Mesenchymal stem cell (in vitro differentiated cells and primary cell): ENCODE data around the gene FRYL.

Experiments
- DNase-seq: peaks from one replicate; pipeline ENCODE4 v3.0.0-alpha.2; 2013
- H2AFZ ChIP-seq: one replicate; pipeline ENCODE4 v1.6.1; 2013; ENCODE audit warnings: low read depth, mild to moderate bottlenecking, control low read depth, inconsistent platforms, low read length, moderate library complexity
- H2AK5ac ChIP-seq: 2 replicates; pipeline ENCODE4 v1.6.1; 2013; ENCODE audit warnings: low read length, moderate library complexity, mild to moderate bottlenecking, inconsistent platforms; ENCODE audit not compliant: severe bottlenecking
- H2BK120ac ChIP-seq: one replicate; pipeline ENCODE4 v1.6.1; 2013; ENCODE audit warnings: low read depth, mild to moderate bottlenecking, inconsistent platforms, low read length, moderate library complexity
- H2BK12ac ChIP-seq, 2 experiments: one replicate each; pipeline ENCODE4 v1.6.1; 2013; ENCODE audit warnings: inconsistent platforms in 2 of 2, low read length in 2 of 2, mild to moderate bottlenecking in 2 of 2, moderate library complexity in 2 of 2, control low read depth in 1 of 2
- H2BK15ac ChIP-seq: one replicate; pipeline ENCODE4 v1.6.1; 2013; ENCODE audit warnings: mild to moderate bottlenecking, low read depth, inconsistent platforms; ENCODE audit not compliant: poor library complexity, severe bottlenecking
- H2BK5ac ChIP-seq: 2 replicates; pipeline ENCODE4 v1.6.1; 2013; ENCODE audit warnings: low read depth, mild to moderate bottlenecking, low read length, control low read depth, inconsistent platforms; ENCODE audit not compliant: poor library complexity, severe bottlenecking
- H3K14ac ChIP-seq, 2 experiments: one replicate each; pipeline ENCODE4 v1.6.1; 2013; ENCODE audit warnings: inconsistent platforms in 2 of 2, low read length in 2 of 2, control low read depth in 1 of 2, mild to moderate bottlenecking in 1 of 2, moderate library complexity in 1 of 2
- H3K18ac ChIP-seq, 2 experiments: one replicate each; pipeline ENCODE4 v1.6.1; 2013; ENCODE audit warnings: inconsistent platforms in 2 of 2, low read length in 2 of 2, control low read depth in 1 of 2, low read depth in 1 of 2, mild to moderate bottlenecking in 1 of 2
- H3K23ac ChIP-seq, 2 experiments: one replicate each; pipeline ENCODE4 v1.6.1; 2013; ENCODE audit warnings: inconsistent platforms in 2 of 2, low read length in 2 of 2, mild to moderate bottlenecking in 2 of 2, moderate library complexity in 2 of 2, control low read depth in 1 of 2
- H3K27ac ChIP-seq: 2 replicates; pipeline ENCODE4 v1.5.1; 2013; ENCODE audit warnings: mild to moderate bottlenecking, moderate library complexity, low read length, control low read depth, inconsistent platforms; ENCODE audit not compliant: poor library complexity, severe bottlenecking
- H3K27me3 ChIP-seq, 2 experiments: 2 replicates each; pipeline versions ENCODE4 v1.6.1 to v1.7.0; 2013; ENCODE audit warnings: low read length in 2 of 2, mild to moderate bottlenecking in 2 of 2, moderate library complexity in 2 of 2, control low read depth in 1 of 2, inconsistent platforms in 1 of 2; ENCODE audit not compliant: control insufficient read depth in 1 of 2, insufficient read depth in 1 of 2
- H3K36me3 ChIP-seq, 2 experiments: 2 replicates each; pipeline versions ENCODE4 v1.6.1 to v1.7.0; 2013; ENCODE audit warnings: low read length in 2 of 2, control low read depth in 1 of 2, inconsistent platforms in 1 of 2, low read depth in 1 of 2, mild to moderate bottlenecking in 1 of 2; ENCODE audit not compliant: insufficient read depth in 2 of 2, control insufficient read depth in 1 of 2
- H3K4ac ChIP-seq, 2 experiments: one replicate each; pipeline ENCODE4 v1.6.1; 2013; ENCODE audit warnings: inconsistent platforms in 2 of 2, low read length in 2 of 2, mild to moderate bottlenecking in 2 of 2, moderate library complexity in 2 of 2, control low read depth in 1 of 2, low read depth in 1 of 2
- H3K4me1 ChIP-seq: 2 replicates; pipeline ENCODE4 v1.6.1; 2013; ENCODE audit warnings: low read depth, low read length, control low read depth; ENCODE audit not compliant: control insufficient read depth, insufficient read depth
- H3K4me2 ChIP-seq: 2 replicates; pipeline ENCODE4 v1.6.1; 2013; ENCODE audit warnings: low read length, mild to moderate bottlenecking, inconsistent platforms; ENCODE audit not compliant: poor library complexity, severe bottlenecking
- H3K4me3 ChIP-seq, 2 experiments: 2 replicates each; pipeline versions ENCODE4 v1.5.1 to v1.7.0; 2013; ENCODE audit warnings: low read length in 2 of 2, mild to moderate bottlenecking in 2 of 2, control low read depth in 1 of 2, low read depth in 1 of 2; ENCODE audit not compliant: insufficient read depth in 1 of 2
- H3K79me1 ChIP-seq: replicated peaks from 2 replicates; pipeline ENCODE4 v1.6.1; 2013; ENCODE audit warnings: mild to moderate bottlenecking, control low read depth, low read length, inconsistent platforms; ENCODE audit not compliant: poor library complexity, severe bottlenecking
- H3K9ac ChIP-seq: 2 replicates; pipeline ENCODE4 v1.7.0; 2013; ENCODE audit warnings: mild to moderate bottlenecking, low read length, moderate library complexity
- H3K9me3 ChIP-seq: 2 replicates; pipeline ENCODE4 v1.7.0; 2013; ENCODE audit warnings: mild to moderate bottlenecking, low read length; ENCODE audit not compliant: control insufficient read depth
- H4K8ac ChIP-seq: one replicate; pipeline ENCODE4 v1.6.1; 2013; ENCODE audit warnings: inconsistent platforms, mild to moderate bottlenecking, low read length, moderate library complexity
- H4K91ac ChIP-seq: one replicate; pipeline ENCODE4 v1.6.1; 2013; ENCODE audit warnings: mild to moderate bottlenecking, low read length, inconsistent platforms
- WGBS: methylation state at CpG from one replicate; pipeline ENCODE4 v1.1.7; 2013; ENCODE audit warnings: mixed read lengths; 5-methylcytosine and 5-hydroxymethylcytosine counted together

Gene FRYL

DNA sequence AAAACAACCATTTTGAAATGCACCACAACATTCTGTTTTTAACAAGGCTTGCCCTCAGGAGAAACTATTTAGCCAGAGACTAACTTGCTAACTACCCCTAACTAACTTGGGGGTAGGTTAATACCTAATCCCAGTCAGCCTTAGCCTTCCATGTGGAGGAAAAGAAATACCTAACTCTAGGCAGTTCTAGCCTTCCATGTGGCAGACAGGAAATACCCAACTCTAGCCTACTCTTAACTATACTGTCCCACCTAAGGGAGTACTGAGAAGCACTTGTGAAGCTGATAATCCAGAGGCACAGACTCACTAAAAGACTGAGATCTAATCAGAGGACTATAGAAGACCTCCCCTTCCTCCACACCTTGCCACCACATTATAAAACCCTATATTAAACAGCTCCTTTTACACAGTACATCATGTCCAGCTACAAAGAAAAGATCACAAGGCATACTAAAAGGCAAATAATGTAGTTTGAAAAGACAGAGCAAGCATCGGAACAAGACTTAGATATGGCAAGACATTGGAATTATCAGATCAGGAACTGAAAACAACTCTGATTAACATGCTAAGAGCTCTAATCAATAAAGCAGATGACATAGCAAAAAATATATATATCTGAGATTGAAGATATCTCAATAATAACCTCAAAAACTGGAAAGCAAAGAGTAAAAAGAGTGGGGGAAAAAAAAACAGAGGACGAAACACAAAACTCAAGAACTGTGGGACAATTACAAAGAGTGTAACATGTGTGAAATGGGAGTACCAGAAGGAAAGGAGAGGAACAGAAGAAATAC, 52.2 kb downstream of the FRYL start:
- Histone ChIP-seq H3K79me1 (peaks cover 2% of the 10 kb centered on the region), H2BK12ac (no peak overlapping the region), H4K8ac (no peak overlapping the region), H2BK15ac (no peak overlapping the region), H3K4me2 (no peak overlapping the region), H3K14ac (no peak overlapping the region), H2BK120ac (no peak overlapping the region), H3K9ac (no peak overlapping the region), H3K4me1 (peaks cover 10% of the 10 kb centered on the region), H2AFZ (no peak overlapping the region), H3K18ac (no peak overlapping the region), H2BK5ac (no peak overlapping the region), H3K4ac (no peak overlapping the region), H3K23ac (no peak overlapping the region), H3K36me3 (peaks cover 0 to 5% of the 10 kb centered on the region in 2 experiments), H3K27me3 (no peaks in the 10 kb centered on the region), H3K4me3 (no peak overlapping the region), H2AK5ac (peak overlapping the region; percentile 6), H3K27ac (peak overlapping the region; percentile 75), H3K9me3 (no peaks in the 10 kb centered on the region), H4K91ac (no peak overlapping the region)
- WGBS, result no CpG with 5 or more reads among the region's 2 CpGs
- no peak for DNase-seq

DNA sequence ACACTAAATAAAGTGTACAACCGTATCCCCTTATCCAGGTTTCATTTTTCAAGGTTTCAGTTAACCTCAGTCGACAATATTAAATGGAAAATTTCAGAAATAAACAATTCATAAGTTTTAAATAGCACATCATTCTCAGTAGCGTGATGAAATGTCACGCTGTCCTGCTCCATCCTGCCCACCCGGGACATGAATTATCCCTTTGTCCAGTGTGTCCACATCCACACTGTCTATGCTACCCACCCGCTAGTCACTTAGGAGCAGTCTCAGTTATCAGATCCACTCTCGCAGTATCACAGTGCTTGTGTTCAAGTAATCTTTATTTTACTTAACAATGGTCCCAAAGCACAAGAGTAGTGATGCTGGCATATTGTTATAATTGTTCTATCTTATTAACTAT, 54.7 kb downstream of the FRYL start:
- DNase-seq, result no peak
- Histone ChIP-seq H3K4me1 (peaks cover 10% of the 10 kb centered on the region), H2BK5ac (no peak overlapping the region), H3K9ac (no peak overlapping the region), H2AK5ac (no peak overlapping the region), H3K4me2 (no peak overlapping the region), H3K36me3 (peaks cover 0 to 5% of the 10 kb centered on the region in 2 experiments), H3K27me3 (no peaks in the 10 kb centered on the region), H4K8ac (peak overlapping the region; percentile 69), H2BK12ac (peak overlapping the region in 1 of 2 experiments; percentile 37), H4K91ac (peak overlapping the region; percentile 65), H3K4me3 (no peak overlapping the region), H3K27ac (no peak overlapping the region), H2AFZ (no peak overlapping the region), H3K14ac (no peak overlapping the region), H3K23ac (no peak overlapping the region), H2BK15ac (no peak overlapping the region), H3K18ac (peak overlapping the region in 1 of 2 experiments; percentile 6), H3K4ac (no peak overlapping the region), H3K79me1 (peaks cover 3% of the 10 kb centered on the region), H3K9me3 (no peaks in the 10 kb centered on the region), H2BK120ac (no peak overlapping the region)
- 95% methylated on average over 6 of the region's 7 CpGs for WGBS

DNA sequence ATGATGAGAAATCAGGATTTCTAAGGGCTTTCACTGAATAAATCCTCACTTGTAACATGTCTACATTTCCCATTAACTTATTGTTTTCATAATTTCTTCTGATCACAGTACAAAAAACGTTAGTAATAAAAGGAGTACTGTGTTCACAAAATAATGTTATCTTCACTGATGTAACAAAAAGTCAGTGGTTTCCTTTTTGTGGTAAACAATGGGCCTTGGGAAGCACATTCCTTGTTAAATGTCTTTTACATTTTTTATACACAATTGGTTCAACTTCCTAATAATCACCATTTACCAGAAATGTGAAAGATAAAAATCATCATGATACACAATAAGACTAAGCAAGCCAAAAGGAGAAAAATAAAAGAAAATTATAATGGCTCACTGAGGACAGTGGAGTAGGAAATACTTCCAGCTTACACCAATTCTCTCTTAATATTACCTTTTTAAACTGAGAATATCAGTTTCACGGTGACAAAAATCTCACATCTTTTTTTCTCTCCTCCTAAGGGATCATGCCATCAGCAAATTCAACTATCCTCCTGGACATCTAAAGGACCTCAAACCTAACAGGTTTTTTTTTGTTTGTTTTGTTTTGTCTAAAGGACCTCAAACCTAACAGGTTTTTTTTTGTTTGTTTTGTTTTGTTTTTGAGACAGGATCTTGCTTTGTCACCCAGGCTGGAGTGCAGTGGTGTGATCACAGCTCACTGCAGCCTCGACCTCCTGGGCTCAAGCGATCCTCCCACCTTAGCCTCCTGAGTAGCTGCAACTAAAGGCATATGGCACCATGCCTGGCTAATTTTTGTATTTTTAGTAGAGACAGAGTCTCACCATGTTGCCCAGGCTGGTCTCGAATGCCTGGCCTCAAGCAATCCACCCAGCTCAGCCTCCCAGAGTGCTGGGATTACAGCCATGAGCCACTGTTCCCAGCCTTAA, 57.3 kb downstream of the FRYL start:
- Histone ChIP-seq H4K8ac (no peak overlapping the region), H3K4me2 (no peak overlapping the region), H4K91ac (no peak overlapping the region), H2BK12ac (no peak overlapping the region), H2BK5ac (no peak overlapping the region), H2AFZ (no peak overlapping the region), H3K79me1 (peaks cover 7% of the 10 kb centered on the region), H3K14ac (no peak overlapping the region), H2BK15ac (no peak overlapping the region), H3K4me3 (no peak overlapping the region), H3K27me3 (no peaks in the 10 kb centered on the region), H3K27ac (no peak overlapping the region), H3K4ac (no peak overlapping the region), H2BK120ac (no peak overlapping the region), H3K23ac (no peak overlapping the region), H2AK5ac (no peak overlapping the region), H3K9me3 (no peaks in the 10 kb centered on the region), H3K4me1 (peaks cover 5% of the 10 kb centered on the region), H3K18ac (no peak overlapping the region), H3K36me3 (no peaks in the 10 kb centered on the region), H3K9ac (no peak overlapping the region)
- DNase-seq, result no peak
- 75% methylated on average over 5 of the region's 5 CpGs for WGBS

DNA sequence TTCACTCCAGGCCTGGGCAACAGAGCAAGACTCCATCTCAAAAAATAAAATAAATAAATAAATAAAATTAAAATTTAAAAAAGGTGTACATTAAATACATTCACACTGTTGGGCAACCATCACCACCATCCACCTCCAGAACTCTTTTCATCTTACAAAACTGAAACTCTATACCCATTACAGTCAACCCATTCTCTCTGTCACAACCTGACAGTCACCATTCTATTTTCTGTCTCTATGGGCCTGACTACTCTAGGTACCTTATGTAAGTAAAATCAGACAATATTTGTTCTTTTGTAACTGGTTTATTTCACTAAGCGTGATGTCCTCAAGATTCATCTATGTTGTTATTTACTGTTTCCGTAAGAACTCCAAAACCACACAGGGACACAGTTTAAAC, 59.6 kb downstream of the FRYL start:
- H3K4me3 ChIP-seq, result no peak overlapping the region
- H3K9me3 ChIP-seq, result no peaks in the 10 kb centered on the region
- H3K4me2 ChIP-seq, result no peak overlapping the region
- 100% methylated on average over 2 of the region's 2 CpGs for WGBS
- no peak overlapping the region for H3K9ac ChIP-seq
- H3K23ac ChIP-seq, result no peak overlapping the region
- H4K8ac ChIP-seq, result no peak overlapping the region
- no peak overlapping the region for H3K18ac ChIP-seq
- H3K36me3 ChIP-seq, result no peaks in the 10 kb centered on the region
- H3K27ac ChIP-seq, result no peak overlapping the region
- H4K91ac ChIP-seq, result no peak overlapping the region
- H3K14ac ChIP-seq, result no peak overlapping the region
- H3K27me3 ChIP-seq, result no peaks in the 10 kb centered on the region
- no peak overlapping the region for H2AK5ac ChIP-seq
- DNase-seq, result no peak
- no peak overlapping the region for H2BK120ac ChIP-seq
- no peak overlapping the region for H2BK15ac ChIP-seq
- H3K4me1 ChIP-seq, result peaks cover 3% of the 10 kb centered on the region
- no peak overlapping the region for H2BK5ac ChIP-seq
- peaks cover 7% of the 10 kb centered on the region for H3K79me1 ChIP-seq
- no peak overlapping the region for H2BK12ac ChIP-seq
- H2AFZ ChIP-seq, result no peak overlapping the region
- no peak overlapping the region for H3K4ac ChIP-seq
